ENCODE results near the gene PLA2G3. TPM values are rescaled to one million over a fixed set of nuclear protein-coding genes. Genes with fewer than 3 reads are reported as not detected.

The PLA2G3 gene
- total and polyA plus RNA-seq, 2 of the 8 experiments (the other 6 are each of a cell fraction or from before 2014, with no cell fraction given): 18.1 to 25.9 TPM

- no peak for TF ChIP-seq SP2 (IDR thresholded peaks at IDR 0.05; ENCODE audit: low read length)
- TF ChIP-seq YY1 (IDR thresholded peaks at IDR 0.05; ENCODE audit: low read depth, low read length): no peak
- TF ChIP-seq HDAC2 (IDR thresholded peaks at IDR 0.05; ENCODE audit: borderline replicate concordance in 1 of 2, low read depth in 2 of 2, low read length in 2 of 2): no peak; a peak in 1 of 4 replicates
- 0 out of 2 replicates have a peak, but pooled peaks have one; percentile 21 for TF ChIP-seq BRCA1 (IDR thresholded peaks at IDR 0.05; ENCODE audit: low read depth, low read length)
- TF ChIP-seq, protein P1, sequence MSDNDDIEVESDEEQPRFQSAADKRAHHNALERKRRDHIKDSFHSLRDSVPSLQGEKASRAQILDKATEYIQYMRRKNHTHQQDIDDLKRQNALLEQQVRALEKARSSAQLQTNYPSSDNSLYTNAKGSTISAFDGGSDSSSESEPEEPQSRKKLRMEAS (IDR thresholded peaks at IDR 0.05): peak; percentile 77
- no peak for TF ChIP-seq CBX8 (IDR thresholded peaks at IDR 0.05; ENCODE audit: borderline replicate concordance, low read depth, low read length)
- TF ChIP-seq BCL11A (IDR thresholded peaks at IDR 0.05; ENCODE audit: low read depth in 2 of 2, low read length in 2 of 2): no peak
- TF ChIP-seq, protein P2, sequence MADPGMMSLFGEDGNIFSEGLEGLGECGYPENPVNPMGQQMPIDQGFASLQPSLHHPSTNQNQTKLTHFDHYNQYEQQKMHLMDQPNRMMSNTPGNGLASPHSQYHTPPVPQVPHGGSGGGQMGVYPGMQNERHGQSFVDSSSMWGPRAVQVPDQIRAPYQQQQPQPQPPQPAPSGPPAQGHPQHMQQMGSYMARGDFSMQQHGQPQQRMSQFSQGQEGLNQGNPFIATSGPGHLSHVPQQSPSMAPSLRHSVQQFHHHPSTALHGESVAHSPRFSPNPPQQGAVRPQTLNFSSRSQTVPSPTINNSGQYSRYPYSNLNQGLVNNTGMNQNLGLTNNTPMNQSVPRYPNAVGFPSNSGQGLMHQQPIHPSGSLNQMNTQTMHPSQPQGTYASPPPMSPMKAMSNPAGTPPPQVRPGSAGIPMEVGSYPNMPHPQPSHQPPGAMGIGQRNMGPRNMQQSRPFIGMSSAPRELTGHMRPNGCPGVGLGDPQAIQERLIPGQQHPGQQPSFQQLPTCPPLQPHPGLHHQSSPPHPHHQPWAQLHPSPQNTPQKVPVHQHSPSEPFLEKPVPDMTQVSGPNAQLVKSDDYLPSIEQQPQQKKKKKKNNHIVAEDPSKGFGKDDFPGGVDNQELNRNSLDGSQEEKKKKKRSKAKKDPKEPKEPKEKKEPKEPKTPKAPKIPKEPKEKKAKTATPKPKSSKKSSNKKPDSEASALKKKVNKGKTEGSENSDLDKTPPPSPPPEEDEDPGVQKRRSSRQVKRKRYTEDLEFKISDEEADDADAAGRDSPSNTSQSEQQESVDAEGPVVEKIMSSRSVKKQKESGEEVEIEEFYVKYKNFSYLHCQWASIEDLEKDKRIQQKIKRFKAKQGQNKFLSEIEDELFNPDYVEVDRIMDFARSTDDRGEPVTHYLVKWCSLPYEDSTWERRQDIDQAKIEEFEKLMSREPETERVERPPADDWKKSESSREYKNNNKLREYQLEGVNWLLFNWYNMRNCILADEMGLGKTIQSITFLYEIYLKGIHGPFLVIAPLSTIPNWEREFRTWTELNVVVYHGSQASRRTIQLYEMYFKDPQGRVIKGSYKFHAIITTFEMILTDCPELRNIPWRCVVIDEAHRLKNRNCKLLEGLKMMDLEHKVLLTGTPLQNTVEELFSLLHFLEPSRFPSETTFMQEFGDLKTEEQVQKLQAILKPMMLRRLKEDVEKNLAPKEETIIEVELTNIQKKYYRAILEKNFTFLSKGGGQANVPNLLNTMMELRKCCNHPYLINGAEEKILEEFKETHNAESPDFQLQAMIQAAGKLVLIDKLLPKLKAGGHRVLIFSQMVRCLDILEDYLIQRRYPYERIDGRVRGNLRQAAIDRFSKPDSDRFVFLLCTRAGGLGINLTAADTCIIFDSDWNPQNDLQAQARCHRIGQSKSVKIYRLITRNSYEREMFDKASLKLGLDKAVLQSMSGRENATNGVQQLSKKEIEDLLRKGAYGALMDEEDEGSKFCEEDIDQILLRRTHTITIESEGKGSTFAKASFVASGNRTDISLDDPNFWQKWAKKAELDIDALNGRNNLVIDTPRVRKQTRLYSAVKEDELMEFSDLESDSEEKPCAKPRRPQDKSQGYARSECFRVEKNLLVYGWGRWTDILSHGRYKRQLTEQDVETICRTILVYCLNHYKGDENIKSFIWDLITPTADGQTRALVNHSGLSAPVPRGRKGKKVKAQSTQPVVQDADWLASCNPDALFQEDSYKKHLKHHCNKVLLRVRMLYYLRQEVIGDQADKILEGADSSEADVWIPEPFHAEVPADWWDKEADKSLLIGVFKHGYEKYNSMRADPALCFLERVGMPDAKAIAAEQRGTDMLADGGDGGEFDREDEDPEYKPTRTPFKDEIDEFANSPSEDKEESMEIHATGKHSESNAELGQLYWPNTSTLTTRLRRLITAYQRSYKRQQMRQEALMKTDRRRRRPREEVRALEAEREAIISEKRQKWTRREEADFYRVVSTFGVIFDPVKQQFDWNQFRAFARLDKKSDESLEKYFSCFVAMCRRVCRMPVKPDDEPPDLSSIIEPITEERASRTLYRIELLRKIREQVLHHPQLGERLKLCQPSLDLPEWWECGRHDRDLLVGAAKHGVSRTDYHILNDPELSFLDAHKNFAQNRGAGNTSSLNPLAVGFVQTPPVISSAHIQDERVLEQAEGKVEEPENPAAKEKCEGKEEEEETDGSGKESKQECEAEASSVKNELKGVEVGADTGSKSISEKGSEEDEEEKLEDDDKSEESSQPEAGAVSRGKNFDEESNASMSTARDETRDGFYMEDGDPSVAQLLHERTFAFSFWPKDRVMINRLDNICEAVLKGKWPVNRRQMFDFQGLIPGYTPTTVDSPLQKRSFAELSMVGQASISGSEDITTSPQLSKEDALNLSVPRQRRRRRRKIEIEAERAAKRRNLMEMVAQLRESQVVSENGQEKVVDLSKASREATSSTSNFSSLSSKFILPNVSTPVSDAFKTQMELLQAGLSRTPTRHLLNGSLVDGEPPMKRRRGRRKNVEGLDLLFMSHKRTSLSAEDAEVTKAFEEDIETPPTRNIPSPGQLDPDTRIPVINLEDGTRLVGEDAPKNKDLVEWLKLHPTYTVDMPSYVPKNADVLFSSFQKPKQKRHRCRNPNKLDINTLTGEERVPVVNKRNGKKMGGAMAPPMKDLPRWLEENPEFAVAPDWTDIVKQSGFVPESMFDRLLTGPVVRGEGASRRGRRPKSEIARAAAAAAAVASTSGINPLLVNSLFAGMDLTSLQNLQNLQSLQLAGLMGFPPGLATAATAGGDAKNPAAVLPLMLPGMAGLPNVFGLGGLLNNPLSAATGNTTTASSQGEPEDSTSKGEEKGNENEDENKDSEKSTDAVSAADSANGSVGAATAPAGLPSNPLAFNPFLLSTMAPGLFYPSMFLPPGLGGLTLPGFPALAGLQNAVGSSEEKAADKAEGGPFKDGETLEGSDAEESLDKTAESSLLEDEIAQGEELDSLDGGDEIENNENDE (IDR thresholded peaks at IDR 0.05; ENCODE audit: insufficient replicate concordance, low read length): no peak
- TF ChIP-seq SP1 (IDR thresholded peaks at IDR 0.05; ENCODE audit: low read depth, low read length): no peak
- TF ChIP-seq TBP (IDR thresholded peaks at IDR 0.05; ENCODE audit: low read depth, low read length): peak; percentile 20; the same call in 1 of the 2 replicates
- no peak for TF ChIP-seq HDAC6 (IDR thresholded peaks at IDR 0.05; ENCODE audit: low read depth, low read length)
Observed at GRCh38 chr22:31104869-31105268, 35.4 kb downstream of the PLA2G3 start (continued).

Measured in H1 (cell line).